ENCODE results near the gene INKA2.
"Not testable (repeated sequence)": the region's sequence is repeated elsewhere in the genome, so short reads cannot be mapped to it uniquely, and the experiment has no call there.

INKA2 gene

GRCh38 chr1:111743679-111744101, 4.5 kb upstream of the INKA2 start:
- Histone ChIP-seq H3K9me2 (replicated peaks; ENCODE audit: insufficient read depth, low read length) (no peaks in the 10 kb centered on the region), H3K4me2 (ENCODE audit: low read depth, low read length) (no peak overlapping the region)
- no peak for TF ChIP-seq EZH2 (optimal IDR thresholded peaks at IDR 0.05; ENCODE audit: low read depth, low read length)
- TF ChIP-seq EZH2phosphoT487 (IDR thresholded peaks at IDR 0.05; ENCODE audit: low read length): no peak
- no peak for TF ChIP-seq CTCF (IDR thresholded peaks at IDR 0.05; ENCODE audit: low read length)

GRCh38 chr1:111742938-111743549, 3.8 kb upstream of the INKA2 start:
- Histone ChIP-seq H3K36me3 (replicated peaks; ENCODE audit: insufficient read depth, low read length) (no peaks in the 10 kb centered on the region), H3K27me3 (replicated peaks; ENCODE audit: insufficient read depth, low read length) (no peaks in the 10 kb centered on the region), H3F3A (ENCODE audit: insufficient read depth, low read length) (peaks cover 10% of the 10 kb centered on the region; the same call in 1 of the 2 replicates), H3K79me2 (ENCODE audit: low read length) (no peaks in the 10 kb centered on the region), H4K20me1 (ENCODE audit: insufficient read depth, low read length) (no peaks in the 10 kb centered on the region), H3K9me3 (replicated peaks; ENCODE audit: insufficient read depth, low read length) (no peaks in the 10 kb centered on the region), H3K9ac (ENCODE audit: low read length) (no peak overlapping the region), H3K9me2 (replicated peaks; ENCODE audit: insufficient read depth, low read length) (no peaks in the 10 kb centered on the region), H3K27ac (ENCODE audit: low read length) (no peak overlapping the region), H2AFZ (ENCODE audit: low read length) (no peak overlapping the region), H3K4me1 (ENCODE audit: low read length) (no peaks in the 10 kb centered on the region), H3K4me3 (ENCODE audit: low read length) (no peak overlapping the region), H3K4me2 (ENCODE audit: low read depth, low read length) (no peak overlapping the region)
- no peak for DNase-seq
- TF ChIP-seq EZH2 (optimal IDR thresholded peaks at IDR 0.05; ENCODE audit: low read depth, low read length): no peak
- TF ChIP-seq CTCF (IDR thresholded peaks at IDR 0.05; ENCODE audit: low read length): no peak
- no peak for TF ChIP-seq EZH2phosphoT487 (IDR thresholded peaks at IDR 0.05; ENCODE audit: low read length)

More at GRCh38 chr1:111743679-111744101, 4.5 kb upstream of the INKA2 start:
- Histone ChIP-seq H3K4me3 (ENCODE audit: low read length) (no peak overlapping the region), H3K36me3 (replicated peaks; ENCODE audit: insufficient read depth, low read length) (no peaks in the 10 kb centered on the region), H3K9me3 (replicated peaks; ENCODE audit: insufficient read depth, low read length) (no peaks in the 10 kb centered on the region), H4K20me1 (ENCODE audit: insufficient read depth, low read length) (no peaks in the 10 kb centered on the region), H3K27ac (ENCODE audit: low read length) (no peak overlapping the region), H3F3A (ENCODE audit: insufficient read depth, low read length) (peaks cover 9% of the 10 kb centered on the region; the same call in 1 of the 2 replicates), H3K9ac (ENCODE audit: low read length) (no peak overlapping the region), H3K27me3 (replicated peaks; ENCODE audit: insufficient read depth, low read length) (no peaks in the 10 kb centered on the region), H2AFZ (ENCODE audit: low read length) (no peak overlapping the region), H3K4me1 (ENCODE audit: low read length) (no peaks in the 10 kb centered on the region), H3K79me2 (ENCODE audit: low read length) (no peaks in the 10 kb centered on the region)
- DNase-seq: no peak

GRCh38 chr1:111742292-111742691, 3.1 kb upstream of the INKA2 start:
- not testable (repeated sequence) for H3K36me3 ChIP-seq (replicated peaks; ENCODE audit: insufficient read depth, low read length); H3K4me1 ChIP-seq (ENCODE audit: low read length); H3K27ac ChIP-seq (ENCODE audit: low read length); DNase-seq; H3K4me2 ChIP-seq (ENCODE audit: low read depth, low read length); H3K79me2 ChIP-seq (ENCODE audit: low read length); H4K20me1 ChIP-seq (ENCODE audit: insufficient read depth, low read length); H3K9me2 ChIP-seq (replicated peaks; ENCODE audit: insufficient read depth, low read length); H3F3A ChIP-seq (ENCODE audit: insufficient read depth, low read length); H3K9ac ChIP-seq (ENCODE audit: low read length); H2AFZ ChIP-seq (ENCODE audit: low read length); H3K9me3 ChIP-seq (replicated peaks; ENCODE audit: insufficient read depth, low read length); H3K27me3 ChIP-seq (replicated peaks; ENCODE audit: insufficient read depth, low read length); H3K4me3 ChIP-seq (ENCODE audit: low read length)

Data from MM.1S (cell line).